C4-2B (cell line): Measurements from ENCODE around the gene ASTN1.

Experiments
- ZFX ChIP-seq: fragments of 450-650 bp; IDR thresholded peaks from 2 replicates; pipeline ENCODE4 v1.6.1; 2017
- TF ChIP-seq, protein P1 (sequence below): fragments of 450-650 bp; conservative IDR thresholded peaks from 2 replicates; pipeline ENCODE4 v1.5.1; 2017; ENCODE audit warnings: mild to moderate bottlenecking

GRCh38 chr1:176925223-176925622 lies 239.3 kb downstream of the ASTN1 start:
- TF ChIP-seq, protein P1, sequence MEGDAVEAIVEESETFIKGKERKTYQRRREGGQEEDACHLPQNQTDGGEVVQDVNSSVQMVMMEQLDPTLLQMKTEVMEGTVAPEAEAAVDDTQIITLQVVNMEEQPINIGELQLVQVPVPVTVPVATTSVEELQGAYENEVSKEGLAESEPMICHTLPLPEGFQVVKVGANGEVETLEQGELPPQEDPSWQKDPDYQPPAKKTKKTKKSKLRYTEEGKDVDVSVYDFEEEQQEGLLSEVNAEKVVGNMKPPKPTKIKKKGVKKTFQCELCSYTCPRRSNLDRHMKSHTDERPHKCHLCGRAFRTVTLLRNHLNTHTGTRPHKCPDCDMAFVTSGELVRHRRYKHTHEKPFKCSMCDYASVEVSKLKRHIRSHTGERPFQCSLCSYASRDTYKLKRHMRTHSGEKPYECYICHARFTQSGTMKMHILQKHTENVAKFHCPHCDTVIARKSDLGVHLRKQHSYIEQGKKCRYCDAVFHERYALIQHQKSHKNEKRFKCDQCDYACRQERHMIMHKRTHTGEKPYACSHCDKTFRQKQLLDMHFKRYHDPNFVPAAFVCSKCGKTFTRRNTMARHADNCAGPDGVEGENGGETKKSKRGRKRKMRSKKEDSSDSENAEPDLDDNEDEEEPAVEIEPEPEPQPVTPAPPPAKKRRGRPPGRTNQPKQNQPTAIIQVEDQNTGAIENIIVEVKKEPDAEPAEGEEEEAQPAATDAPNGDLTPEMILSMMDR, result no peak
- TF ChIP-seq ZFX, result no peak
